ENCODE measurements around the gene FGD6. TPM values are rescaled to one million over a fixed set of nuclear protein-coding genes. Genes with fewer than 3 reads are reported as not detected.

Gene FGD6
- total RNA-seq, 1 experiment from 2014 or later: 25.1 TPM

- Mint-ChIP-seq H3K27ac (ENCODE audit: low read depth, unreplicated experiment) (no peak overlapping the region), H3K4me1 (ENCODE audit: insufficient read depth, unreplicated experiment) (peaks cover 5% of the 10 kb centered on the region), H3K36me3 (ENCODE audit: insufficient read depth, unreplicated experiment) (peaks cover 75% of the 10 kb centered on the region), H3K4me3 (ENCODE audit: unreplicated experiment) (no peak overlapping the region), H3K9me3 (ENCODE audit: unreplicated experiment) (no peaks in the 10 kb centered on the region), H3K27me3 (ENCODE audit: insufficient read depth, unreplicated experiment) (no peaks in the 10 kb centered on the region)
- CTCF ChIA-PET: interaction anchor here (0.6 kb wide), 1 partner anchor 385 kb away, joined by 3 read pairs; no protein-coding TSS in a partner anchor
- BruUV-seq (replicated peaks): no TSS peak
- intact Hi-C loops (cut with micrococcal nuclease): no loop called here
- no peak for DNase-seq (ENCODE audit: unreplicated experiment)
- POLR2A ChIA-PET: interaction anchor here (0.6 kb wide), 1 partner anchor 141 kb away, joined by 4 read pairs; no protein-coding TSS in a partner anchor
- no peak for TF ChIP-seq CTCF (IDR thresholded peaks at IDR 0.05; ENCODE audit: unreplicated experiment)
These were observed 127.8 kb downstream of the FGD6 start for GRCh38 chr12:95089462-95089861.

- intact Hi-C loops (cut with micrococcal nuclease): no loop called here
- TF ChIP-seq CTCF (IDR thresholded peaks at IDR 0.05; ENCODE audit: unreplicated experiment): no peak
- BruUV-seq (replicated peaks): no TSS peak
- no peak overlapping the region for H3K27ac Mint-ChIP-seq (ENCODE audit: low read depth, unreplicated experiment)
- ChIA-PET POLR2A (no interaction called here), CTCF (no interaction called here)
- no peak for DNase-seq (ENCODE audit: unreplicated experiment)
- peaks cover 75% of the 10 kb centered on the region for H3K36me3 Mint-ChIP-seq (ENCODE audit: insufficient read depth, unreplicated experiment)
- no peak overlapping the region for H3K4me3 Mint-ChIP-seq (ENCODE audit: unreplicated experiment)
- H3K27me3 Mint-ChIP-seq (ENCODE audit: insufficient read depth, unreplicated experiment): no peaks in the 10 kb centered on the region
- H3K4me1 Mint-ChIP-seq (ENCODE audit: insufficient read depth, unreplicated experiment): peaks cover 6% of the 10 kb centered on the region
- no peaks in the 10 kb centered on the region for H3K9me3 Mint-ChIP-seq (ENCODE audit: unreplicated experiment)
These were observed 128.9 kb downstream of the FGD6 start for GRCh38 chr12:95088379-95088778.

- H3K36me3 Mint-ChIP-seq (ENCODE audit: insufficient read depth, unreplicated experiment): peaks cover 63% of the 10 kb centered on the region
- H3K4me1 Mint-ChIP-seq (ENCODE audit: insufficient read depth, unreplicated experiment): peaks cover 6% of the 10 kb centered on the region
- ChIA-PET POLR2A (interaction anchor here (1.3 to 3.6 kb wide), 2 partner anchors 13 to 88 kb away, joined by 5 to 30 read pairs; partner anchors contain the start of gene NR2C1), CTCF (interaction anchor here (5.0 kb wide), 1 partner anchor 13 kb away, joined by 23 read pairs; the partner anchor contains the start of gene NR2C1)
- no peak for TF ChIP-seq CTCF (IDR thresholded peaks at IDR 0.05; ENCODE audit: unreplicated experiment)
- intact Hi-C loops (cut with micrococcal nuclease): no loop called here
- BruUV-seq (replicated peaks): no TSS peak
- no peak for DNase-seq (ENCODE audit: unreplicated experiment)
- no peaks in the 10 kb centered on the region for H3K9me3 Mint-ChIP-seq (ENCODE audit: unreplicated experiment)
- no peak overlapping the region for H3K4me3 Mint-ChIP-seq (ENCODE audit: unreplicated experiment)
- H3K27me3 Mint-ChIP-seq (ENCODE audit: insufficient read depth, unreplicated experiment): no peaks in the 10 kb centered on the region
- no peak overlapping the region for H3K27ac Mint-ChIP-seq (ENCODE audit: low read depth, unreplicated experiment)
These were observed 131.7 kb downstream of the FGD6 start for GRCh38 chr12:95085612-95086011.

- H3K27me3 Mint-ChIP-seq (ENCODE audit: insufficient read depth, unreplicated experiment): no peaks in the 10 kb centered on the region
- no peaks in the 10 kb centered on the region for H3K9me3 Mint-ChIP-seq (ENCODE audit: unreplicated experiment)
- peaks cover 6% of the 10 kb centered on the region for H3K4me1 Mint-ChIP-seq (ENCODE audit: insufficient read depth, unreplicated experiment)
- ChIA-PET POLR2A (interaction anchor here (0.7 to 3.6 kb wide), 2 partner anchors 11 to 175 kb away, joined by 4 to 30 read pairs; partner anchors contain the start of gene NR2C1), CTCF (interaction anchor here (1.1 to 5.0 kb wide), 2 partner anchors 9 to 11 kb away, joined by 3 to 23 read pairs; partner anchors contain the start of gene NR2C1)
- no TSS peak for BruUV-seq (replicated peaks)
- no peak for TF ChIP-seq CTCF (IDR thresholded peaks at IDR 0.05; ENCODE audit: unreplicated experiment)
- H3K4me3 Mint-ChIP-seq (ENCODE audit: unreplicated experiment): no peak overlapping the region
- H3K27ac Mint-ChIP-seq (ENCODE audit: low read depth, unreplicated experiment): no peak overlapping the region
- H3K36me3 Mint-ChIP-seq (ENCODE audit: insufficient read depth, unreplicated experiment): peaks cover 63% of the 10 kb centered on the region
- intact Hi-C loops (cut with micrococcal nuclease): no loop called here
- DNase-seq (ENCODE audit: unreplicated experiment): no peak
These were observed 133.3 kb downstream of the FGD6 start for GRCh38 chr12:95083938-95084337.
